ENCODE results near the gene POU3F1.

DNA sequence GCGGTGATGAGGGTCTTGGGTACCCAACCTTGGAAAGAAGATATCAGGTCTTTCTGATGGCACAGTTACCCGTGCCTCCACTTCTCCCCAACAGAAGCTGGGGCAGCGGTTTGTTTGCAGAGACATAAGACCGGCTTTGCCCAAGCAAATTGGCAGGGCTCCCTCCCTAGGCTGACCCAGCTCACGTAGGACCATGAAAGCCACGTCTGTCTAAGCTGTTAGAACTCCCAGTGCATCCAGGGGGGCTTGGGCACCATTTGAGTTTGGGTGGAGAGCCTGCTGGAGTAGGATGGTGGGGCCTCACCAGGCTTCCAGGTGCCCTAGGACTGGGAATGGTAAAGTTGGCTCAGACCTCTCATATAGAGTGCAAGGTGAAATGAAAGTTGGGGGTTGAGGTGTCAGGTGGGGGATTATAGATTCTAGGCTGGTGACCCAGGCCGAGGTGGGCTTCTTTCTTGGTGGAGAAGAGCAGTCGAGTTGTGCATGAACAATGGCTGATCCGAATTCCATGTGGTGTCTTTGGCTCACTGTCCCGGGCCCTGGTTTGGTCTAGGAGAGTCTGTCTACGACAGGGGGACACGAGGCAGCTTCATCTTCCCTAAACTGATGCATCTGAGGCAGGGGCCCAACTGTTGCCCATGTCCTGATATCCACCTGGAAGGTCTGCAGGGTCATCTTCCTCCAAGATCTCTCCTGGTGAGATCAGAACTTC lies 3.4 kb downstream of the POU3F1 start:
- TF ChIP-seq, protein P1, sequence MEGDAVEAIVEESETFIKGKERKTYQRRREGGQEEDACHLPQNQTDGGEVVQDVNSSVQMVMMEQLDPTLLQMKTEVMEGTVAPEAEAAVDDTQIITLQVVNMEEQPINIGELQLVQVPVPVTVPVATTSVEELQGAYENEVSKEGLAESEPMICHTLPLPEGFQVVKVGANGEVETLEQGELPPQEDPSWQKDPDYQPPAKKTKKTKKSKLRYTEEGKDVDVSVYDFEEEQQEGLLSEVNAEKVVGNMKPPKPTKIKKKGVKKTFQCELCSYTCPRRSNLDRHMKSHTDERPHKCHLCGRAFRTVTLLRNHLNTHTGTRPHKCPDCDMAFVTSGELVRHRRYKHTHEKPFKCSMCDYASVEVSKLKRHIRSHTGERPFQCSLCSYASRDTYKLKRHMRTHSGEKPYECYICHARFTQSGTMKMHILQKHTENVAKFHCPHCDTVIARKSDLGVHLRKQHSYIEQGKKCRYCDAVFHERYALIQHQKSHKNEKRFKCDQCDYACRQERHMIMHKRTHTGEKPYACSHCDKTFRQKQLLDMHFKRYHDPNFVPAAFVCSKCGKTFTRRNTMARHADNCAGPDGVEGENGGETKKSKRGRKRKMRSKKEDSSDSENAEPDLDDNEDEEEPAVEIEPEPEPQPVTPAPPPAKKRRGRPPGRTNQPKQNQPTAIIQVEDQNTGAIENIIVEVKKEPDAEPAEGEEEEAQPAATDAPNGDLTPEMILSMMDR (IDR thresholded peaks at IDR 0.05; ENCODE audit: low read depth, low read length) = no peak
- no peak for TF ChIP-seq EZH2phosphoT487 (IDR thresholded peaks at IDR 0.05; ENCODE audit: low read depth)

All from OCI-LY3 (cell line).